Measurements from ENCODE around the gene LINC00305.

Gene LINC00305

DNA sequence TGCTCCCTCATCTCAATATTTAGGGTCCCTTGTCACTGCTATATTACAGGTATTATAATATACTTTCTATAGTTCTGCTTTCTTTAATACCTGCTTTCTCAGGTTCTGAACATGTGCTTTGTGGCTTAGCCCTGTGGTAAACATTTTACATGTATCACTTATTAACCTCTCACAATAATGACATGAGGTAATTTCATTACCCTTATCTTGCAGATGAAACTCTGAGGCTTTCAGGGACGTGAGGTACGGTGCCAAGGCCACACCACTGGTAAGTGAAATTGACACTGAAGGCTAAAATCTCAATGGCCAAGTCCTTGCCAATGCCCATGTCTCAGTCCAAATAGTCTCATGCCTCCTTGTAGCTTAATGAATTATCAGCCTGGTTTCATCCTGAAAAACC is 21.7 kb downstream of the LINC00305 start:
- ATAC-seq (ENCODE audit: insufficient read depth, low read depth) (no peak), DNase-seq (no peak)
- Histone ChIP-seq H3K4me3 (ENCODE audit: low read depth in 1 of 2, low read length in 2 of 2) (no peak overlapping the region), H3K4me1 (ENCODE audit: insufficient read depth, low read length) (no peaks in the 10 kb centered on the region), H2AFZ (ENCODE audit: low read depth, low read length) (no peak overlapping the region), H4K20me1 (ENCODE audit: insufficient read depth, low read length) (no peaks in the 10 kb centered on the region), H3K27me3 (ENCODE audit: insufficient read depth, low read length, poor library complexity) (peaks cover 4% of the 10 kb centered on the region), H3K27ac (ENCODE audit: low read length) (no peak overlapping the region), H3K4me2 (ENCODE audit: insufficient read depth, low read length) (no peak overlapping the region), H3K9me3 (ENCODE audit: insufficient read depth, low read length, severe bottlenecking) (no peaks in the 10 kb centered on the region), H3K79me2 (ENCODE audit: insufficient read depth, low read length) (no peaks in the 10 kb centered on the region), H3K9ac (ENCODE audit: low read depth, low read length) (no peak overlapping the region), H3K36me3 (ENCODE audit: insufficient read depth, low read length) (no peaks in the 10 kb centered on the region)
- TF ChIP-seq EZH2 (IDR thresholded peaks at IDR 0.05; ENCODE audit: borderline replicate concordance, low read depth, low read length, severe bottlenecking), result no peak
- TF ChIP-seq, protein P1, sequence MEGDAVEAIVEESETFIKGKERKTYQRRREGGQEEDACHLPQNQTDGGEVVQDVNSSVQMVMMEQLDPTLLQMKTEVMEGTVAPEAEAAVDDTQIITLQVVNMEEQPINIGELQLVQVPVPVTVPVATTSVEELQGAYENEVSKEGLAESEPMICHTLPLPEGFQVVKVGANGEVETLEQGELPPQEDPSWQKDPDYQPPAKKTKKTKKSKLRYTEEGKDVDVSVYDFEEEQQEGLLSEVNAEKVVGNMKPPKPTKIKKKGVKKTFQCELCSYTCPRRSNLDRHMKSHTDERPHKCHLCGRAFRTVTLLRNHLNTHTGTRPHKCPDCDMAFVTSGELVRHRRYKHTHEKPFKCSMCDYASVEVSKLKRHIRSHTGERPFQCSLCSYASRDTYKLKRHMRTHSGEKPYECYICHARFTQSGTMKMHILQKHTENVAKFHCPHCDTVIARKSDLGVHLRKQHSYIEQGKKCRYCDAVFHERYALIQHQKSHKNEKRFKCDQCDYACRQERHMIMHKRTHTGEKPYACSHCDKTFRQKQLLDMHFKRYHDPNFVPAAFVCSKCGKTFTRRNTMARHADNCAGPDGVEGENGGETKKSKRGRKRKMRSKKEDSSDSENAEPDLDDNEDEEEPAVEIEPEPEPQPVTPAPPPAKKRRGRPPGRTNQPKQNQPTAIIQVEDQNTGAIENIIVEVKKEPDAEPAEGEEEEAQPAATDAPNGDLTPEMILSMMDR (IDR thresholded peaks at IDR 0.05; ENCODE audit: borderline replicate concordance, extremely low read depth, low read length, poor library complexity, severe bottlenecking), result no peak

DNA sequence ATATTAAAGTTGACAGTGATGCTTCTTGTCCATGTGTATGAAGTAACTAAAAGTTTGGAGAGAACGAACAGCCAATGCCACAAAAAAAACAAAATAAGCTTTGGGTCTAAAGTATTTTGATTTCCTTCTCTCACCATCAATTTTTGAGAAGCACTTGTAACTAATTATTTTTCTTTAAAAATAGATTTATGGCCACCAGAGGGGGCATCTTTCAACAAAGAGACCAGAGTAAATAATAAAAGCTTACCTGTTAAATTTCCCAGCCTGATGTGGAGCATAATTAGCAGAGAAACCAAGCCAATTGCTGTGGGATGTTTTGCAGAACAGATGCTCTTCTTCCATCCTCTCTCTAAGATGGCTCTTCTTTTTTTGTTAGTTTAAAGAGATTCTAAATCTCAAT is 29.0 kb downstream of the LINC00305 start:
- H3K36me3 ChIP-seq (ENCODE audit: insufficient read depth, low read length), result no peaks in the 10 kb centered on the region
- no peak overlapping the region for H3K4me2 ChIP-seq (ENCODE audit: insufficient read depth, low read length)
- no peak for DNase-seq
- peaks cover 2% of the 10 kb centered on the region for H3K27me3 ChIP-seq (ENCODE audit: insufficient read depth, low read length, poor library complexity)
- no peaks in the 10 kb centered on the region for H3K79me2 ChIP-seq (ENCODE audit: insufficient read depth, low read length)
- H3K27ac ChIP-seq (ENCODE audit: low read length), result no peak overlapping the region
- no peak for ATAC-seq (ENCODE audit: insufficient read depth, low read depth)
- no peak overlapping the region for H3K4me3 ChIP-seq (ENCODE audit: low read depth in 1 of 2, low read length in 2 of 2)
- no peak overlapping the region for H3K9ac ChIP-seq (ENCODE audit: low read depth, low read length)
- TF ChIP-seq EZH2 (IDR thresholded peaks at IDR 0.05; ENCODE audit: borderline replicate concordance, low read depth, low read length, severe bottlenecking), result no peak
- TF ChIP-seq, protein P1 (IDR thresholded peaks at IDR 0.05; ENCODE audit: borderline replicate concordance, extremely low read depth, low read length, poor library complexity, severe bottlenecking), result no peak
- no peaks in the 10 kb centered on the region for H4K20me1 ChIP-seq (ENCODE audit: insufficient read depth, low read length)
- no peaks in the 10 kb centered on the region for H3K9me3 ChIP-seq (ENCODE audit: insufficient read depth, low read length, severe bottlenecking)
- no peak overlapping the region for H2AFZ ChIP-seq (ENCODE audit: low read depth, low read length)
- H3K4me1 ChIP-seq (ENCODE audit: insufficient read depth, low read length), result no peaks in the 10 kb centered on the region

DNA sequence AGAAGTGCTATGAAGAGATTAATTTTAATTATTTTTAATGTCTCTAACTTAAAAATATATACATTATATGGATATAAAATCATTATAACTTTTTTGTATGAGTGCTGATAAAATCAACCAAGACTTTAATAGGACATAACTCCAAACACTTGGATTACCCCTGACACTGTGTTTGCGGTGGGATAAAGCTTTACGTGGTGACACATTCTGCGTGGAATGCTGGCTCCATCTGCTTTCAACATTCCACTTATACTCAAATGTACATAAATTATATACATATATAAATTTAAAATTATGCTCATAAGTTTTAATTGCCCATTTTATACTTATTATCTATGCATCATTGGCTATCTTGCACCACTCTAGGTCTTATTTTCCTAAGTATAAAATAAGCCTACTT is 30.5 kb downstream of the LINC00305 start:
- Histone ChIP-seq H4K20me1 (ENCODE audit: insufficient read depth, low read length) (no peaks in the 10 kb centered on the region), H3K79me2 (ENCODE audit: insufficient read depth, low read length) (no peaks in the 10 kb centered on the region), H3K36me3 (ENCODE audit: insufficient read depth, low read length) (no peaks in the 10 kb centered on the region), H2AFZ (ENCODE audit: low read depth, low read length) (no peak overlapping the region), H3K27me3 (ENCODE audit: insufficient read depth, low read length, poor library complexity) (peaks cover 2% of the 10 kb centered on the region), H3K4me2 (ENCODE audit: insufficient read depth, low read length) (no peak overlapping the region), H3K9me3 (ENCODE audit: insufficient read depth, low read length, severe bottlenecking) (no peaks in the 10 kb centered on the region), H3K4me1 (ENCODE audit: insufficient read depth, low read length) (no peaks in the 10 kb centered on the region), H3K4me3 (ENCODE audit: low read depth in 1 of 2, low read length in 2 of 2) (no peak overlapping the region), H3K27ac (ENCODE audit: low read length) (no peak overlapping the region), H3K9ac (ENCODE audit: low read depth, low read length) (no peak overlapping the region)
- no peak for ATAC-seq (ENCODE audit: insufficient read depth, low read depth)
- TF ChIP-seq, protein P1 (IDR thresholded peaks at IDR 0.05; ENCODE audit: borderline replicate concordance, extremely low read depth, low read length, poor library complexity, severe bottlenecking), result no peak
- no peak for TF ChIP-seq EZH2 (IDR thresholded peaks at IDR 0.05; ENCODE audit: borderline replicate concordance, low read depth, low read length, severe bottlenecking)
- no peak for DNase-seq
